Neural cell (in vitro differentiated cells): ENCODE results near the gene CDC5L.

Experiments used
- CTCF ChIP-seq: fragments of 450-650 bp; IDR thresholded peaks from 2 replicates; pipeline ENCODE4 v1.5.1; 2014; ENCODE audit warnings: antibody characterized with exemption, mild to moderate bottlenecking, moderate library complexity; ENCODE audit not compliant: poor library complexity, severe bottlenecking
- EP300 ChIP-seq: fragments of 450-650 bp; conservative IDR thresholded peaks from 2 replicates; pipeline ENCODE4 v1.6.1; 2014; ENCODE audit warnings: antibody characterized with exemption, mild to moderate bottlenecking, moderate library complexity; ENCODE audit not compliant: poor library complexity, severe bottlenecking
- EZH2 ChIP-seq: fragments of 200-600, 300-800 bp; shearing (Covaris generic), sonication (generic); IDR thresholded peaks from 2 replicates; pipeline ENCODE4 v1.6.1; 2014; ENCODE audit warnings: antibody characterized with exemption, low read length, borderline replicate concordance, mild to moderate bottlenecking; ENCODE audit not compliant: insufficient read depth, poor library complexity, severe bottlenecking
- MXI1 ChIP-seq: fragments of 450-650 bp; conservative IDR thresholded peaks from 2 replicates; pipeline ENCODE4 v1.6.1; 2014; ENCODE audit warnings: antibody characterized with exemption, mild to moderate bottlenecking; ENCODE audit not compliant: poor library complexity, severe bottlenecking
- POLR2AphosphoS5 ChIP-seq: IDR thresholded peaks from 2 replicates; pipeline ENCODE4 v1.6.1; 2012
- RAD21 ChIP-seq: fragments of 450-650 bp; conservative IDR thresholded peaks from 2 replicates; pipeline ENCODE4 v1.6.1; 2014; ENCODE audit warnings: antibody characterized with exemption, mild to moderate bottlenecking, moderate library complexity
- REST ChIP-seq: IDR thresholded peaks from 2 replicates; pipeline ENCODE4 v1.6.1; 2012; ENCODE audit warnings: borderline replicate concordance
- SMC3 ChIP-seq: fragments of 450-650 bp; conservative IDR thresholded peaks from 2 replicates; pipeline ENCODE4 v1.6.1; 2014; ENCODE audit warnings: antibody characterized with exemption, mild to moderate bottlenecking, moderate library complexity; ENCODE audit not compliant: poor library complexity
- TAF1 ChIP-seq: IDR thresholded peaks from 2 replicates; pipeline ENCODE4 v1.6.1; 2012; ENCODE audit warnings: low read depth

GRCh38 chr6:44493593-44493992 lies 106.1 kb downstream of the CDC5L start:
- TF ChIP-seq REST (no peak), RAD21 (no peak), CTCF (no peak), EP300 (no peak), EZH2 (no peak), POLR2AphosphoS5 (no peak), SMC3 (no peak), MXI1 (no peak), TAF1 (no peak)
